GM21367 (cell line): ENCODE data around the gene RARB.

Experiments used
- ATAC-seq: cut with Tn5 transposase; IDR thresholded peaks from one replicate; pipeline ENCODE4 v1.9.1; 2021; ENCODE audit not compliant: unreplicated experiment

Gene RARB

DNA sequence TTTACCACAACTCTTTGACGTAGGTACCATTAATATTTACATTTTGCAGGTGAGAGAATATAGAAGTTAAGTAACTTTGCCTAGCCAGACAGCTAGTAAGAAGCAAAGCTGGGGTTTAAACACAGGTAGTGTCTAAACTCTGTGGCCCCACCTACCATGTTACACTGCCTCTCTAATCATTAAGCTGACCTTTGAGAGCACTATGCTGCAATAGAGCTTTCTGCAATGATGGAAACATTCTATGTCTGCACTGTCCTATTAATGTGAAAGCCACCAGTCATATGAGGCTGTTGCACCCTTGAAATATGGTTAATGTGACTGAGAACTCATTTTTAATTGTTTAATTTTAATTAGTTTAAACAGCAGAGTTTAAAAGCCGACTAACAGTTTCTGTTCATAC, 6.3 kb upstream of the RARB start:
- ATAC-seq = no peak

- no peak for ATAC-seq
Observed at GRCh38 chr3:25423780-25424588, 4.1 kb upstream of the RARB start.

DNA sequence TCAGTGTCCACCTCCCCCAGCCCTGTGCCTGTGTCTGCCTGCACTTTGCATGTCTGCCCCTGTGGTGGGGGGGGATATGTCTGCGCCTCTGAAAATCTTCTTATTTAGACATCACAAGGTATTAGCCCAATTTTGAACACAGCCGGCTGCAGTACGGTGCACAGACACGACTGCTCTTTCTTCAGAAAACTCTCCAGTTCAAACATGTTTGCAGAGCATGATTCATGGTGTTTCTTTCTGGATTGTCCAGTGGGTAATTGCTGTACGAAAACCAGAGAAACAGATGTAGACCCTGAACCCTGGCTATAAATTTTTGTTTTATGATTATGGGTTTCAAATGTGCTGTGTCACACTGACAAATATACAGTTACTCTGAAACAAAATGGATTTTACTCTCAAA, 3.4 kb upstream of the RARB start:
- no peak for ATAC-seq

DNA sequence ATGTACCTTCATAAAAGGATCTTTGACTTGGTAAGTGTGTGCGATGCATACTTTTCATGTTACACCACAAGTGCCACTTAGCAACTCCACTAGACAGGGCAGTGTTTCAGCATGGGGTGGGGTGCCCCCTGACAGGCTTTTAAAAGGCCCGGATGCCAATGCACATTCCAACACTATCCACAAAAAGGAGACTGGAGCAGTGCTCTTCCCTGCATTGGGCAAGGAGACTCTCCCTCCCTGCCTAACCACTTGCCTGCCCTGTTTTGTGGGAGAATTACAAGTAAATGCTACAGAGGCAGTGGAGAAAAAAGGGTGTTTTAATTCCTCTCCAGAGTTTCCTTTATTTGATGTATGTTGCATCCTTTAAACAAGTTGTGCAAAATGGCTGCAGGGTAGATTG, 1.7 kb upstream of the RARB start:
- ATAC-seq = no peak

- no peak for ATAC-seq
Observed at GRCh38 chr3:25427155-25427554, 908 bp upstream of the RARB start.

DNA sequence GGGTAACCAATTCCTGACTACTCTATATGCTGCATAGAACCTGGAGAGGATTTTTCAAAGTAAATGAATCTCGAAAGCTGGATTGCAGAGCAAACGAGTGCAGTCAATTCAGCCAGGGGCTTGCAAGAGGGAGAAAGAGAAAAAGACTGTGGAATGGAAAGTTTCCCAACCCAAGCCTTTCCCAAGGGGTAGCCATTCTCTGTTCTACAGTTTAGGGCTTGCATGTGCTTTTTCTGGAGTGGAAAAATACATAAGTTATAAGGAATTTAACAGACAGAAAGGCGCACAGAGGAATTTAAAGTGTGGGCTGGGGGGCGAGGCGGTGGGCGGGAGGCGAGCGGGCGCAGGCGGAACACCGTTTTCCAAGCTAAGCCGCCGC, 511 bp upstream of the RARB start:
- ATAC-seq = no peak

DNA sequence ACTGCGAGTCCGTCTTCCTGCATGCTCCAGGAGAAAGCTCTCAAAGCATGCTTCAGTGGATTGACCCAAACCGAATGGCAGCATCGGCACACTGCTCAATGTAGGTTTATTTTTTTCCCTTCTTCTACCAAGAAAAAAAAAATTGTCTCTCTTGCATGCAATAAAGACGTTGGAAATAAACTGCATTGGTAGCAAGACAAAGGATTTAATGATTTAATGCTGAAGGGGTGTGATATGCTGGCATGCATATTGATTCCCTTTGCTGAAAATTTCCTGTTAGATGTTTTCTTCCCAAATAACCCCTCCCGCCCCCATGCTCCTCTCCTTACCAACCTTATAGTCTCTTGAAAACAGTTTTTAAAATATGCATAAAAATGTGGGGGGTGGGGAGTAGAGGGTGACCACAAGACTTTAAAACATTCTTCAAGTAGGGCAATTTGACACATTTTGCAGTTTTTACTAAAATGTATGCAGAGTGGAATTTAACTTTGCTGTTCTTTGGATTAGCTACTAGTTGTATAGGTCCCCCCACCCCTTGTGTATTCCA, 799 bp downstream of the RARB start:
- ATAC-seq = no peak

DNA sequence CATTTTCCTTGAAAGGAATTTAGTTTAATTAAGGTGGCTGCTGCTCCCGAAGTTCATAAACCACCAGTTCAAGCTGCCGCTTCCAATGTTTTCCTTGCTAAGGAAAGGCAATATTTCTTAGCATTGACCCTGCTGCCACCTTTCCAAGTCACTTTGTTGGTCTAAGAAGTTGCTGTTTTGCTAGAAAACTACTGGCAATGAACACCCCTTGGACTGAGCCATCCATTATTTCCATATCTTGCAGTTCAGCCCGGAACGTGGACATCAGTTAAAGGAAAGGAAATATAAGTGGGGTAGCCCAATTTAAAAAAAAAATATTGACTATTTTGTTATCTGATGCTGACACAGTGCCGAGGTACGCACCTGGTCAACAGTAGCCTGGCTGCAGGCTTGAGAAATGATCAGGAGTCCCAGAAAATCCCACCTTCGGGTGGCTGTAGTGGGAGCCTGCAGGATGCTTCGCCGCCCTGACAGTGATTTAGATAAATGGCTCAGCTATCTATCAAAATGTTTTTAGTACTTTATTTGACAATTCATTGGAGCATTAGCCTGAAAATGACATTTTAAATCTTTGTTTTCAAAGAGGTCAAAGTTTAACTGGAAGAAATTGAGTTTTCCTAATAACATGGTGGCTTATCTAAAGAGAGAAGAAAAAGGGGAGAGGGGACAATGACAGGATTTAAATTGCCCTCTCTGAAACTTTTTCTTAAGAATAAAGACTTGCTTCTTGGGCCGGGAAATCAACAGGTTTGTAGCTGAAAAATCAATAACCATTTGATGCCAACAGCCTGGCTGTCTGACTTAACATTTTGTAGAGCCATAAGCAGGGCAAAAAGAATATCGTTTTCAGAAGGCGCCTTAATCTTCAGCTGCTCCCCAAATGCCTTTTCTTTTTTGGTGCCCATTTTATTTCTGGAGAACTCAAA, 1.6 kb downstream of the RARB start:
- no peak for ATAC-seq

GRCh38 chr3:25430287-25430934, 2.3 kb downstream of the RARB start:
- ATAC-seq = no peak

DNA sequence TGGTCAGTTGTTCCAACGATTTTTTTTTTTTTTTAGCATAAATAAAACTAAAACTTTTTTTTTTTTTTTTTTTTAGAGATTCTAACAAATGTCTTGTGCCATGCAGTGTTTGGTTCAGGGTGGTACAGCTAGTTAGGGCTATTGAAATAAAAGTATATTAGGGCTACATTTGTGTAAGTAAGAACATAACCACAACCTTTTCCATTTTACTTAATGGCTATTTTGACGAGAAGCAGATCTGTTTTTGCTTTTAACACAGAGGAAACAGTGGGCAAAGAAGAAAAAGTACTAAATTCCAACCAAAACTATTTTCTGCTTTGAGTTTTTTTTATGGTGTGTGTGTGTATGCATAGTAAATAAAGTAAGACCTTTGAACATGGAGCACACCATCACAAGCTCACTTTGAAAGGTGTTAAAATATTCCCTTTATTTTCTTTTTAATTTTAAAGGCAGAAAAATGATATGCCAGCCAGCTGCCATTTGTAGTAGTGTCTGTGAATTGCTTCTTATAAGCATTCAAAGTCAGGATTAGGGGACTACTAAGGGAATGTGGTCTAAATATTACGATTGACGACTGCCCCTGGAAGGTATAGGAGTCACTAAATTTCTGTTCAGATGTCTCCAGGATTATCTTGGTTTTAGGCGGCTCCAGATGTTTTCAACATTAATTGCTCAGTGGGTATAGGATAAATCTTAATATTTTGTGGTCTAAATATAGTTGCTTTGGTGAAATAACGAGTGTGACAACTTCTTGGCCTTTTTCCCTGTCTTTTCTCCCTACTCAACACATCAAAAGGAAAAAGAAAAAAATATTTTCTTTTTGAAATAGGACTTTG, 3.1 kb downstream of the RARB start:
- ATAC-seq = no peak

DNA sequence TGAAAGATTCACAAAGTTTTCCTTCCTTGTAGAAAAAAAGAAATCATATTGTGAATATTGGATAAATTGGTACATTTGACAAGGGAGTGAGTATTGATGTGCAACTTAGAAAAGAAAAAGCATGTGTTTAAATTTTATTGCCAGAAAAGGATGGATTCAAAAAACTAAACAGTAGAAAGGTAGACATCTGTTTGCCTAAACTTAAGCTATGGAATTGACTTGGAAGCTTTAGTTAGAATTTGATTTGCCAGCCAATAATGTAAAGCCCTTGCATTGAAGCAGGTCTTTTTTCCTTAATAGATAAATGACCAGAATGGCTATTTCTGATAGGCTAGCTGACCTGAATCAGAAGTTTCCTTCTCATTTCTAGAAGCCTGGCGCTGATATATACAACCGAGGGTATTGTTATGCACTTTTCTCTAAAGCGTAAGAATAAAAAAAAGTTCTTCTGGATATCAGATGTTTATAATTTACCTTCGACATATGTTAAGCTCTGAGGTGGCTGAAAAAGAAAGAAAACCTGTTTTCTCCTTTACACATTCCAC, 4.2 kb downstream of the RARB start:
- ATAC-seq = no peak

- no peak for ATAC-seq
Observed at GRCh38 chr3:25433106-25433505, 5.0 kb downstream of the RARB start.

DNA sequence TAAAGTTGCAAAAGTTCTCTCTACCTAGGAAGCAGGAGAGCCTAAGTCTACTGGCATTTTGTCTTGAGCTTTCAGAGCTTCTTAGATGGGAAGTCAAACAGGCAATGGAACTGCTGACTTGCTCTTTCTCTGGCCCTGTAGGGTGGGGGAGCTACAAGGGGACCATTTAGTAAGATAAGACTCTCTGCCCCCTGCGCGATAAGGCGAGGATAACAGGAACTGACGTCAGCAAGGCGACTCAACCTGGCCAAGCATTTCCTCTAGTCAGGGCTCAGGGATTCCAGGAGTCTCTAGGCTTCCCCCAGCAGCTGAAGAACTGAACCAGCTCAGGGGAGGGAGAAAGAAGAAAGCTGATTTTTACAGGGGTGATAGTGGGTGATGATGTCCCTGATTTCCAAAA, 5.8 kb downstream of the RARB start:
- ATAC-seq = no peak

GRCh38 chr3:25437953-25438352, 9.9 kb downstream of the RARB start:
- no peak for ATAC-seq

GRCh38 chr3:25438791-25439555, 10.9 kb downstream of the RARB start:
- ATAC-seq = no peak

GRCh38 chr3:25441234-25441856, 13.3 kb downstream of the RARB start:
- no peak for ATAC-seq

GRCh38 chr3:25442486-25442885, 14.4 kb downstream of the RARB start:
- no peak for ATAC-seq

DNA sequence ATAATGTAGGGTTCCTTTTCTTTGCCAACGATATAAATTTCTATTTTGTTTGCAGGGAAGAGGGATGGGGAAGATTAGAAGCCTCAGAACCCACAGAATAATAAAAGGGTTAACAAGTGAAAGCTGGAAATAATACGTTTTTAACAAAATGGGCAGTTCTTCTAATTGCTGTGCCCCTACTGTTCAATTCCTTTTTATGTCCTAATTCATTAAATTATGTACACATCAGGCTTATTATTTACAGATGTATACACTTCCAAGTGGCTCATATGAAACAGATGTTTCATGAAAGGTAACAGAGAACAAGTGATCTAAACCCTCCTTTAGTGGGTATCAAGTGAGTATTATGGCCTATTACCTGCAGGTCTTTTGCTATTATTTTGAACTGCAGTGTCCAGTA, 16.2 kb downstream of the RARB start:
- ATAC-seq = no peak

DNA sequence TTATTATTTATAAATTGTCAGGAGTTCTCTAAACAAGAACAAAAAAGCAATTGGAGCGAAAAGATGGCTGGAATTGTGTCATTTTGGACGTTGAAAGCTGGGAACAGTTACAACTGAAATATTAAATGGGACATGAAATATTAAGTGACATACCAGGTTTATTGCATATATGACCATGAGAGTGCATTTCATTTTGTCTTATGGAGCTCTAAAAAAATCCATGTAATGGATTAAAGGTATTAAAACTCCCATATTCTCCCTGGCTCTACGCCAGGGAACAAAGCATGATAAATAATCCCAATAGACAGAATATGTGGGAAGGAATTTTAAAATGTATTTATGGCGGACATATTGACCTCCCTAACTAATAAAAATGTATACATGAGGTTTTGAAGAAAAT, 17.7 kb downstream of the RARB start:
- ATAC-seq = no peak
